PC-3 (cell line): Measurements from ENCODE around the gene OVAAL.

ENCODE experiments used
- CTCF ChIP-seq: fragments of 300-600 bp; sonication (generic); conservative IDR thresholded peaks from 2 replicates; pipeline ENCODE4 v1.5.1; 2017; ENCODE audit warnings: antibody characterized with exemption, low read depth, mild to moderate bottlenecking, low read length
- EZH2 ChIP-seq: fragments of 300-600 bp; sonication (generic); IDR thresholded peaks from one replicate; pipeline ENCODE4 v1.6.1; 2017; ENCODE audit warnings: antibody characterized with exemption, mild to moderate bottlenecking, low read length; ENCODE audit not compliant: unreplicated experiment
- EZH2phosphoT487 ChIP-seq: fragments of 300-600 bp; sonication (generic); IDR thresholded peaks from 2 replicates; pipeline ENCODE4 v1.6.1; 2018; ENCODE audit warnings: mild to moderate bottlenecking, antibody characterized with exemption, low read length, borderline replicate concordance

GRCh38 chr1:180532854-180533253 is 25.9 kb upstream of the OVAAL start:
- no peak for TF ChIP-seq CTCF
- no peak for TF ChIP-seq EZH2phosphoT487
- TF ChIP-seq EZH2, result no peak
